GM12878 (cell line): ENCODE results near the gene EFNB2.

Experiments
- CTCF ChIP-seq, 3 experiments: IDR thresholded peaks in 2 of 3; conservative IDR thresholded peaks in 1 of 3; 2 replicates each; pipeline ENCODE4 v1.5.1; 2011; ENCODE audit warnings: low read depth in 3 of 3, low read length in 3 of 3, mild to moderate bottlenecking in 3 of 3, control low read depth in 2 of 3, moderate library complexity in 2 of 3, inconsistent platforms in 1 of 3, mixed read lengths in 1 of 3; ENCODE audit not compliant: control insufficient read depth in 2 of 3, insufficient read depth in 1 of 3; ENCODE audit errors: extremely low read depth in 1 of 3
- EP300 ChIP-seq, 2 experiments: fragments of 150-350 bp in 1 of 2; IDR thresholded peaks; 2 replicates each; pipeline ENCODE4 v1.6.1; 2011 to 2012; ENCODE audit warnings: low read depth in 2 of 2, low read length in 2 of 2, borderline replicate concordance in 1 of 2, improper control_type of control experiment in 1 of 2, inconsistent platforms in 1 of 2; ENCODE audit not compliant: control insufficient read depth in 1 of 2
- POLR2A ChIP-seq: IDR thresholded peaks from 2 replicates; pipeline ENCODE4 v1.6.1; 2011; ENCODE audit warnings: low read depth, mild to moderate bottlenecking, low read length
- SIN3A ChIP-seq: IDR thresholded peaks from 2 replicates; pipeline ENCODE4 v1.6.1; 2012; ENCODE audit warnings: low read depth, low read length, improper control_type of control experiment
- ZNF274 ChIP-seq: IDR thresholded peaks from one replicate; pipeline ENCODE4 v1.8.0; 2011; ENCODE audit not compliant: insufficient read length, insufficient read depth

- TF ChIP-seq POLR2A (no peak), SIN3A (no peak), CTCF (IDR thresholded peaks at IDR 0.05 in 2 of 3, conservative IDR thresholded peaks at IDR 0.05 in 1 of 3; ENCODE audit: control insufficient read depth in 2 of 3, extremely low read depth in 1 of 3, insufficient read depth in 1 of 3, low read depth in 3 of 3, low read length in 3 of 3) (no peak), EP300 (IDR thresholded peaks at IDR 0.05; ENCODE audit: borderline replicate concordance in 1 of 2, control insufficient read depth in 1 of 2, low read depth in 2 of 2, low read length in 2 of 2) (no peak), ZNF274 (no peak)
Measured at GRCh38 chr13:106573284-106573846, 37.9 kb upstream of the EFNB2 start.
